Thoracic aorta endothelial cell (primary cell): ENCODE measurements around the gene PRKAB1. TPM values are rescaled to one million over a fixed set of nuclear protein-coding genes. Genes with fewer than 3 reads are reported as not detected.

ENCODE experiments used
- small RNA-seq: library from RNA; depleted of rRNA; stranded (forward); fragments of <200 nt; gene quantifications from one replicate; pipeline ENCODE3, GENCODE V24; 2012
- total RNA-seq: library from RNA; depleted of rRNA; stranded (reverse); fragments of >200 nt; gene quantifications from 2 replicates; pipeline ENCODE4 v1.2.3, GENCODE V29; 2012

Gene PRKAB1, protein sequence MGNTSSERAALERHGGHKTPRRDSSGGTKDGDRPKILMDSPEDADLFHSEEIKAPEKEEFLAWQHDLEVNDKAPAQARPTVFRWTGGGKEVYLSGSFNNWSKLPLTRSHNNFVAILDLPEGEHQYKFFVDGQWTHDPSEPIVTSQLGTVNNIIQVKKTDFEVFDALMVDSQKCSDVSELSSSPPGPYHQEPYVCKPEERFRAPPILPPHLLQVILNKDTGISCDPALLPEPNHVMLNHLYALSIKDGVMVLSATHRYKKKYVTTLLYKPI
- 11.3 and 12.8 TPM in 2 replicates for total RNA-seq

DNA sequence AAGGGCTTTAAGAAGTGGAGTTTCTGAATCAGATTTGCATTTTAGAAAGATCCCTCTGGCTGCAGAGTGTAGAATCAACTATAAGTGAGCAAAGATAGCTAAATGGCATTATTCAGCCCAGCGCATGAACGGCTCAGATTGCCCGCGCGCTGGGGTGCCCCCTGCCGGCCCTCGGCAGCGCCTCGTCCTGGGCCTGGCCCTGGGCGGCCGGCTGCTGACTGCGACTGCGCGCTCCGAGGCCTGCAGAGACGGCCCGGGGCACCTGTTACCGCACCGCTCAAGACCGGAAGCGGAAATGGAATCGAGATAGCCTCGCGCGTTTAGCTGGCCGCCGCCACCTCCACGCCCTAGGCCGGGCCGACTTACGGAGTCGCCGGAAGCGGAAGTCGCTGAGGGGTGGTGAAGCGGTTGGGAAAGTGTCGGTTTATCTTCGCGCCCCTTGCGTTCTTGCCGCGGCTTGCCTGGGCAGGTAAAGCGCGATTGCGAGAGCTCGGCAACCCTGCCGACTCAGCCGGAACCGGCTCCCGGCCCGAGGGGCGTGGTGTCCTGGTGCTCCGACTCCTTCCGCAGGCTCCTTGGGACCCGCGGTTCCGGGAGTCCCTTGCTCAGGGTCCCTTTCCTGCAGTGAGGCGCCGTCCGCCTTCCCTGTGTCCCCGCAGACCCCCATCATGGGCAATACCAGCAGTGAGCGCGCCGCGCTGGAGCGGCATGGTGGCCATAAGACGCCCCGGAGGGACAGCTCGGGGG, at the start of gene PRKAB1:
Gene PRKAB1 (plus strand): TSS at position 557 of the 747 bp plus-strand sequence. CDS start 112 bp downstream, at position 669.

Small RNAs within 50 kb of the gene (small RNA-seq; reads per million reads assigned to genes)
- not detected for gene RN7SKP197

Other genes starting within 250 kb of the PRKAB1 start
- 4.1 and 5.9 TPM in 2 replicates for gene TMEM233, start 74.4 kb upstream of the PRKAB1 start, total RNA-seq
- gene CIT, start 209.2 kb downstream of the PRKAB1 start, total RNA-seq, result 30.6 and 56.0 TPM in 2 replicates